ENCODE results near the gene LGALS1. TPM values are rescaled to one million over a fixed set of nuclear protein-coding genes. Genes with fewer than 3 reads are reported as not detected.
A peak's percentile ranks its signal among the peaks of the same experiment; 100 is the strongest.

Gene LGALS1
- total RNA-seq, 5 donors from 2014 or later (not counting 1 experiment from before 2014, with no cell fraction given) = 39.5 to 206 (median 99.2) TPM

- ATAC-seq (replicated peaks in 1 of 4) (peak; percentile 92 to 94 (median 93)), DNase-seq (peak; percentile 92 to 99 (median 96))
- CTCF ChIA-PET = interaction anchor here (0.6 to 4.2 kb wide), 21 partner anchors 14 to 295 kb away, joined by 3 to 61 read pairs (median 5); partner anchors contain the start of genes C22orf23 (in 1 of the 2), GCAT (in 1 of the 2), GGA1 (in 1 of the 2) and LGALS1 (in 1 of the 2)
- H3K9me3 ChIP-seq = no peaks in the 10 kb centered on the region
- H3K4me3 ChIP-seq (ENCODE audit: control insufficient read depth in 1 of 2, extremely low read depth in 1 of 2, low read length in 1 of 2) = peak within 1 kb of the TSS; percentile 54 to 84
- Mint-ChIP-seq H3K36me3 (peaks cover 8% of the 10 kb centered on the region), H3K27me3 (no peaks in the 10 kb centered on the region), H3K4me1 (peaks cover 40 to 42% (median 41%) of the 10 kb centered on the region in 3 donors), H3K4me3 (peak within 1 kb of the TSS; percentile 81 to 85 (median 83)), H3K9me3 (no peaks in the 10 kb centered on the region), H3K27ac (peak within 1 kb of the TSS; percentile 89 to 98)
- H3K36me3 ChIP-seq (ENCODE audit: control insufficient read depth in 2 of 2, extremely low read depth in 1 of 2, insufficient read depth in 1 of 2, low read length in 1 of 2) = peaks cover 13 to 16% of the 10 kb centered on the region in 2 donors
- no peaks in the 10 kb centered on the region for H3K27me3 ChIP-seq (replicated peaks in 1 of 2; ENCODE audit: control insufficient read depth in 2 of 2, extremely low read depth in 1 of 2, insufficient read depth in 2 of 2, low read length in 1 of 2)
- H3K27ac ChIP-seq (ENCODE audit: low read length) = peak within 1 kb of the TSS; percentile 63
- POLR2A ChIA-PET = interaction anchor here (0.7 to 1.5 kb wide), 8 partner anchors 10 to 579 kb away, joined by 3 to 14 read pairs (median 3); partner anchors contain the start of gene GGA1 (in 1 of the 2)
- WGBS (ENCODE audit: insufficient coverage) = under 1% methylated on average over 98 of the region's 101 CpGs
- H3K4me1 ChIP-seq (ENCODE audit: control insufficient read depth in 1 of 2, extremely low read depth in 1 of 2, insufficient read depth in 2 of 2, low read length in 2 of 2) = peaks cover 11 to 38% of the 10 kb centered on the region in 2 experiments
Observed at GRCh38 chr22:37658133-37659065, 17.0 kb upstream of the LGALS1 start, which contains the start of gene PDXP. Gene PDXP, plus strand, starts transcription at chr22:37658723. Its CDS starts 60 bp downstream, at chr22:37658783.

DNA sequence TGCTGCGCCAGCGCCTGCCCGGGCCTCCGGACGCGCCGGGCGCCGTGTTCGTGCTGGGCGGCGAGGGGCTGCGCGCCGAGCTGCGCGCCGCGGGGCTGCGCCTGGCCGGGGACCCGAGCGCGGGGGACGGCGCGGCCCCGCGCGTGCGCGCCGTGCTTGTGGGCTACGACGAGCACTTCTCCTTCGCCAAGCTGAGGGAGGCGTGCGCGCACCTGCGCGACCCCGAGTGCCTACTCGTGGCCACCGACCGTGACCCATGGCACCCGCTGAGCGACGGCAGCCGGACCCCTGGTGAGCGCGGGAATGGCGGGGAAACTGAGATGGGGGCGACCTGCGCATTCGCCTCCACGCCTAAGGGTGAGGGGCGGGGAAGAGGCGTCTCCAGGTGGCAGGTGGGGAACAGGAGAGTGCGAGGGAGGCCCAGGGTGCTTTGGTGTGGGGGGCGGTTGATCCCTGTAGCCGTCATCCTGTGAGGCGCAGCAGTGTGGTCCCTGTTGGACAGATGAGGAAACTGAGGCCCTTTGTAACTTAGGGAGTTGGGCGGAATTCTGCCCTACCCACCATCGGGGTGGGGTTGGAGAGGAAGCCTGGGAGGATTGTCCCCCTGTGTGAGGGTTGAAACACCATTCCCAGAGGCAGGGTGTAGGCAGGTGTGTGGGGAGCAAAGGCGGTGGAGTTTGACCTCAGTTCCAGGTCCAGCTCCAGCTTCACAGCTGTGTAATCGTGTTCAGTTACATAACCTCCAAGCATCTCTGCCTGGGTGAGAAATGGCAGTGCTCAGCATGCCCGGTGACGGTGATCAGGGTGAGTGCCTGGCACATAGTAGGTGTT lies 16.2 kb upstream of the LGALS1 start:
- Histone ChIP-seq H3K4me1 (ENCODE audit: control insufficient read depth in 1 of 2, extremely low read depth in 1 of 2, insufficient read depth in 2 of 2, low read length in 2 of 2) (peaks cover 11 to 38% of the 10 kb centered on the region in 2 experiments), H3K27ac (ENCODE audit: low read length) (no peak overlapping the region), H3K36me3 (ENCODE audit: control insufficient read depth in 2 of 2, extremely low read depth in 1 of 2, insufficient read depth in 1 of 2, low read length in 1 of 2) (peaks cover 5 to 8% of the 10 kb centered on the region in 2 donors), H3K4me3 (ENCODE audit: control insufficient read depth in 1 of 2, extremely low read depth in 1 of 2, low read length in 1 of 2) (peak overlapping the region; percentile 54 to 84), H3K9me3 (no peaks in the 10 kb centered on the region), H3K27me3 (replicated peaks in 1 of 2; ENCODE audit: control insufficient read depth in 2 of 2, extremely low read depth in 1 of 2, insufficient read depth in 2 of 2, low read length in 1 of 2) (no peaks in the 10 kb centered on the region)
- peak overlapping the region; percentile 74 to 81 (median 78) for H3K4me3 Mint-ChIP-seq
- WGBS (ENCODE audit: insufficient coverage) = 2% methylated on average over 63 of the region's 68 CpGs
- peak overlapping the region; percentile 9 to 23 for H3K27ac Mint-ChIP-seq
- ChIA-PET CTCF (interaction anchor here in 1 of 2 donors (0.6 to 4.2 kb wide), 10 partner anchors 13 to 130 kb away, joined by 3 to 61 read pairs (median 7); partner anchors contain the start of genes LGALS1 and NOL12), POLR2A (no interaction called here)
- H3K9me3 Mint-ChIP-seq = no peaks in the 10 kb centered on the region
- no peaks in the 10 kb centered on the region for H3K27me3 Mint-ChIP-seq
- no peak for DNase-seq
- peaks cover 40 to 42% (median 42%) of the 10 kb centered on the region in 3 donors for H3K4me1 Mint-ChIP-seq
- H3K36me3 Mint-ChIP-seq = peaks cover 4% of the 10 kb centered on the region
- peak in 2 of 4 experiments; percentile 6 to 13 for ATAC-seq (replicated peaks in 1 of 4)

GRCh38 chr22:37659897-37660708 lies 15.3 kb upstream of the LGALS1 start:
- ATAC-seq (replicated peaks in 1 of 4) = no peak
- CTCF ChIA-PET = interaction anchor here in 1 of 2 donors (0.6 to 4.2 kb wide), 2 partner anchors 17 to 22 kb away, joined by 6 to 39 read pairs; no protein-coding TSS in a partner anchor
- Mint-ChIP-seq H3K4me3 (peak overlapping the region; percentile 74 to 81 (median 78)), H3K27ac (peak overlapping the region; percentile 9 to 23), H3K9me3 (no peaks in the 10 kb centered on the region), H3K36me3 (no peaks in the 10 kb centered on the region), H3K27me3 (no peaks in the 10 kb centered on the region), H3K4me1 (peaks cover 40 to 42% (median 42%) of the 10 kb centered on the region in 3 donors)
- Histone ChIP-seq H3K27me3 (replicated peaks in 1 of 2; ENCODE audit: control insufficient read depth in 2 of 2, extremely low read depth in 1 of 2, insufficient read depth in 2 of 2, low read length in 1 of 2) (no peaks in the 10 kb centered on the region), H3K4me1 (ENCODE audit: control insufficient read depth in 1 of 2, extremely low read depth in 1 of 2, insufficient read depth in 2 of 2, low read length in 2 of 2) (peaks cover 11 to 38% of the 10 kb centered on the region in 2 experiments), H3K9me3 (no peaks in the 10 kb centered on the region), H3K4me3 (ENCODE audit: control insufficient read depth in 1 of 2, extremely low read depth in 1 of 2, low read length in 1 of 2) (peak overlapping the region; percentile 54 to 84), H3K36me3 (ENCODE audit: control insufficient read depth in 2 of 2, extremely low read depth in 1 of 2, insufficient read depth in 1 of 2, low read length in 1 of 2) (peaks cover 2 to 4% of the 10 kb centered on the region in 2 donors), H3K27ac (ENCODE audit: low read length) (no peak overlapping the region)
- POLR2A ChIA-PET = interaction anchor here in 1 of 2 donors (0.6 kb wide), 1 partner anchor 1133 kb away, joined by 3 read pairs; no protein-coding TSS in a partner anchor
- DNase-seq = no peak
- WGBS (ENCODE audit: insufficient coverage) = 70% methylated on average over 13 of the region's 14 CpGs

DNA sequence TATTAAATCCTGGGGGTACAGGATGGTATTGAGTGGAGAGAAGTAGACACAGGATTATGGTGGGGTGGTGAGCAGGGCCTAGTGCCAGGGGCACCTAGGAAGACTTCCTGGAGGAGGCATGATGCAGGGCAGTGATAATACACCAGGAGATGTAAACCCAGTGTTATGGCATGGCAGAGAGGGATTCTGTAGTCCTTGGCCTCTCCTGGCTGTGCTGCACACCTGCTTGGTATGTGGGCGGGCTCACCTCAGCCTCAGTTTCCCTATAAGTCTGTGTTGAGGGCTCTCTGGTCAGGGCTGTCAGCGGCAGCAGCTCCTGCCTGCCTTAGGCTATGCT lies 14.8 kb upstream of the LGALS1 start:
- Mint-ChIP-seq H3K36me3 (no peaks in the 10 kb centered on the region), H3K9me3 (no peaks in the 10 kb centered on the region), H3K4me3 (peak overlapping the region; percentile 41 to 81 (median 78)), H3K27ac (no peak overlapping the region), H3K4me1 (peaks cover 40 to 42% (median 42%) of the 10 kb centered on the region in 3 donors), H3K27me3 (no peaks in the 10 kb centered on the region)
- ATAC-seq (replicated peaks in 1 of 4) = no peak
- ChIA-PET CTCF (interaction anchor here in 1 of 2 donors (0.6 to 4.2 kb wide), 2 partner anchors 18 to 21 kb away, joined by 6 to 39 read pairs; no protein-coding TSS in a partner anchor), POLR2A (interaction anchor here in 1 of 2 donors (0.6 kb wide), 1 partner anchor 1133 kb away, joined by 3 read pairs; no protein-coding TSS in a partner anchor)
- WGBS (ENCODE audit: insufficient coverage) = 100% methylated on average over 1 of the region's 2 CpGs
- DNase-seq = no peak
- no peaks in the 10 kb centered on the region for H3K27me3 ChIP-seq (replicated peaks in 1 of 2; ENCODE audit: control insufficient read depth in 2 of 2, extremely low read depth in 1 of 2, insufficient read depth in 2 of 2, low read length in 1 of 2)
- H3K4me1 ChIP-seq (ENCODE audit: control insufficient read depth in 1 of 2, extremely low read depth in 1 of 2, insufficient read depth in 2 of 2, low read length in 2 of 2) = peaks cover 11 to 38% of the 10 kb centered on the region in 2 experiments
- H3K27ac ChIP-seq (ENCODE audit: low read length) = no peak overlapping the region
- peaks cover 4 to 9% of the 10 kb centered on the region in 2 donors for H3K36me3 ChIP-seq (ENCODE audit: control insufficient read depth in 2 of 2, extremely low read depth in 1 of 2, insufficient read depth in 1 of 2, low read length in 1 of 2)
- no peaks in the 10 kb centered on the region for H3K9me3 ChIP-seq
- no peak overlapping the region for H3K4me3 ChIP-seq (ENCODE audit: control insufficient read depth in 1 of 2, extremely low read depth in 1 of 2, low read length in 1 of 2)

GRCh38 chr22:37661160-37661924 lies 14.1 kb upstream of the LGALS1 start:
- ATAC-seq (replicated peaks in 1 of 4) (no peak), DNase-seq (peak in 5 of 35 experiments; percentile 29 to 60 (median 45))
- Histone ChIP-seq H3K9me3 (no peaks in the 10 kb centered on the region), H3K27me3 (replicated peaks in 1 of 2; ENCODE audit: control insufficient read depth in 2 of 2, extremely low read depth in 1 of 2, insufficient read depth in 2 of 2, low read length in 1 of 2) (no peaks in the 10 kb centered on the region), H3K27ac (ENCODE audit: low read length) (no peak overlapping the region), H3K4me3 (ENCODE audit: control insufficient read depth in 1 of 2, extremely low read depth in 1 of 2, low read length in 1 of 2) (no peak overlapping the region), H3K36me3 (ENCODE audit: control insufficient read depth in 2 of 2, extremely low read depth in 1 of 2, insufficient read depth in 1 of 2, low read length in 1 of 2) (peaks cover 8 to 11% of the 10 kb centered on the region in 2 donors), H3K4me1 (ENCODE audit: control insufficient read depth in 1 of 2, extremely low read depth in 1 of 2, insufficient read depth in 2 of 2, low read length in 2 of 2) (peaks cover 11 to 38% of the 10 kb centered on the region in 2 experiments)
- 80% methylated on average over 7 of the region's 12 CpGs for WGBS (ENCODE audit: insufficient coverage)
- H3K27me3 Mint-ChIP-seq = no peaks in the 10 kb centered on the region
- H3K4me1 Mint-ChIP-seq = peaks cover 40 to 42% (median 42%) of the 10 kb centered on the region in 3 donors
- no peaks in the 10 kb centered on the region for H3K9me3 Mint-ChIP-seq
- ChIA-PET POLR2A (interaction anchor here in 1 of 2 donors (0.7 kb wide), 1 partner anchor 16 kb away, joined by 3 read pairs; no protein-coding TSS in a partner anchor), CTCF (interaction anchor here (0.6 to 4.2 kb wide), 11 partner anchors 11 to 284 kb away, joined by 3 to 39 read pairs (median 4); partner anchors contain the start of gene LGALS1 (in 1 of the 2))
- H3K36me3 Mint-ChIP-seq = peaks cover 4% of the 10 kb centered on the region
- peak overlapping the region; percentile 6 to 59 for H3K27ac Mint-ChIP-seq
- peak overlapping the region in 2 of 3 donors; percentile 2 to 5 for H3K4me3 Mint-ChIP-seq
